Left ventricle myocardium inferior (tissue), 1 donor: ENCODE results near the gene SOCS3. TPM values are rescaled to one million over a fixed set of nuclear protein-coding genes. Genes with fewer than 3 reads are reported as not detected.

Experiments
- DNase-seq: peaks from one replicate; pipeline ENCODE4 v3.0.0-alpha.2; 2020
- H3K27ac ChIP-seq: fragments of 200-600 bp; replicated peaks from 2 replicates; pipeline ENCODE4 v1.8.0; 2021
- H3K27me3 ChIP-seq: fragments of 200-600 bp; 2 replicates; pipeline ENCODE4 v1.8.0; 2021; ENCODE audit warnings: low read depth
- H3K36me3 ChIP-seq: fragments of 200-600 bp; 2 replicates; pipeline ENCODE4 v1.8.0; 2021
- H3K4me1 ChIP-seq: fragments of 200-600 bp; 2 replicates; pipeline ENCODE4 v1.8.0; 2021
- H3K4me3 ChIP-seq: fragments of 200-600 bp; 2 replicates; pipeline ENCODE4 v1.8.0; 2021; ENCODE audit warnings: mild to moderate bottlenecking, moderate library complexity
- H3K9me3 ChIP-seq: fragments of 200-600 bp; replicated peaks from 2 replicates; pipeline ENCODE4 v1.8.0; 2021
- intact Hi-C: fragments of 100-400 bp; cut with micrococcal nuclease; formaldehyde crosslinking; loops from one replicate; pipeline ENCODE4 v1.11.0; 2022
- total RNA-seq: library from RNA; stranded (reverse); fragmentation: NEBNext Ultra II Directional; extraction: Animal tissue kit (Norgen Biotek cat#: 25700); gene quantifications from one replicate; pipeline ENCODE4 v1.2.1, GENCODE V29; 2021
- TF ChIP-seq, protein P1 (sequence below): fragments of 200-600 bp; IDR thresholded peaks from 2 replicates; pipeline ENCODE4 v1.8.0; 2021; ENCODE audit warnings: antibody characterized with exemption, mild to moderate bottlenecking, borderline replicate concordance
- donor health status: DM: no; HTN: yes; CAD: no; lungs with severe emphysema.

SOCS3 gene
- total RNA-seq, 1 donor from 2014 or later, result 9.5 TPM

DNA sequence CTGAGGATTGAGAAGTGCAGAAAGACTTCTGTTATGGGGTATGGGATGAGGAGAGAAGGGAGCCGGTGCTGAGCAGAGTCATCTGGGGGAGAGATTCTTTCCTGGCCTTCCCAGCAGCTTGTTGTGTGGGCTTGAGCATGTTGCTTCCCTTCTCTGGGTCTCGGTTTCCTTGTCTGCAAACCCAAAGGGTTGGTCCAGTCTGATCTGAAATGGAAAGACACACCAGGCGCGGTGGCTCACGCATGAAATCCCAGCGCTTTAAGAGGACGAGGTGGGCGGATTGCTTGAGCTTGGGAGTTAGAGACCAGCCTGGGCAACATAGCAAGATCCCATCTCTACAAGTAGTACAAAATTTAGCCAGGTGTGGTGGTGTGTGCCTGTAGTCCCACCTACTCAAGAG, 6.0 kb downstream of the SOCS3 start:
- H3K27ac ChIP-seq, result peak overlapping the region; percentile 95
- intact Hi-C loops, result no loop called here
- no peak for DNase-seq
- TF ChIP-seq, protein P1, sequence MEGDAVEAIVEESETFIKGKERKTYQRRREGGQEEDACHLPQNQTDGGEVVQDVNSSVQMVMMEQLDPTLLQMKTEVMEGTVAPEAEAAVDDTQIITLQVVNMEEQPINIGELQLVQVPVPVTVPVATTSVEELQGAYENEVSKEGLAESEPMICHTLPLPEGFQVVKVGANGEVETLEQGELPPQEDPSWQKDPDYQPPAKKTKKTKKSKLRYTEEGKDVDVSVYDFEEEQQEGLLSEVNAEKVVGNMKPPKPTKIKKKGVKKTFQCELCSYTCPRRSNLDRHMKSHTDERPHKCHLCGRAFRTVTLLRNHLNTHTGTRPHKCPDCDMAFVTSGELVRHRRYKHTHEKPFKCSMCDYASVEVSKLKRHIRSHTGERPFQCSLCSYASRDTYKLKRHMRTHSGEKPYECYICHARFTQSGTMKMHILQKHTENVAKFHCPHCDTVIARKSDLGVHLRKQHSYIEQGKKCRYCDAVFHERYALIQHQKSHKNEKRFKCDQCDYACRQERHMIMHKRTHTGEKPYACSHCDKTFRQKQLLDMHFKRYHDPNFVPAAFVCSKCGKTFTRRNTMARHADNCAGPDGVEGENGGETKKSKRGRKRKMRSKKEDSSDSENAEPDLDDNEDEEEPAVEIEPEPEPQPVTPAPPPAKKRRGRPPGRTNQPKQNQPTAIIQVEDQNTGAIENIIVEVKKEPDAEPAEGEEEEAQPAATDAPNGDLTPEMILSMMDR, result no peak
- peaks cover 31% of the 10 kb centered on the region for H3K36me3 ChIP-seq
- H3K27me3 ChIP-seq, result no peaks in the 10 kb centered on the region
- H3K4me1 ChIP-seq, result peaks cover 90% of the 10 kb centered on the region
- H3K4me3 ChIP-seq, result peak overlapping the region; percentile 64
- no peaks in the 10 kb centered on the region for H3K9me3 ChIP-seq

DNA sequence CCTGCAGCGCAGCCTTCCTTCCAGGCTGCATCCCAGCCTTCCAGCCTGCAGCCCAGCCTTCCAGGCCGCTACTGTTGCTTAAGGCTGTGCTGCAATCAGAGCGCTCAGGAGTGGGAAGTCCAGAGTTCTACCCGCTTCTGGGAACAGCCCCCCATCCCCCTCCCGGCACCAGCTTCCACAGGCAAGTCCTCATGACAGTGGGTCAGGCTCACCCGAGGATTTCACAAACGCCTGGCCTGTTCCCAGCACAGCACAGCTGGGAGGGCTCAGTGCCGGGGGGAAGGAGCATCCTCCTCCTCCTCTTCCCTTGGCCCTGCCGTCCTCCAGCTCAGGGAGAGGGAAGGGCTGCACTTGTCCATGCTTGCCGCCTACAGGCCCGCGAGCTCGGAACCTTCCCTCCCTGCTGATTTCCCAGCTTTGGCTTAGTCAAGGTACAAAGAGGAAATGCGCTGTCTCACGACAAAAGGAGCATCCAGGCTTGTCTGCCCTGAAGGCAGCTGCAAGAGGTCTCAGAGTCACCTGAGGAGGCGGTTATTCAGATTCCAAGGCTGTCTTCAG, 8.3 kb downstream of the SOCS3 start:
- Histone ChIP-seq H3K36me3 (peaks cover 8% of the 10 kb centered on the region), H3K4me1 (peaks cover 71% of the 10 kb centered on the region), H3K27ac (peak overlapping the region; percentile 95), H3K4me3 (no peak overlapping the region), H3K9me3 (no peaks in the 10 kb centered on the region), H3K27me3 (no peaks in the 10 kb centered on the region)
- intact Hi-C loops, result no loop called here
- DNase-seq, result peak; percentile 96
- TF ChIP-seq, protein P1, result no peak

DNA sequence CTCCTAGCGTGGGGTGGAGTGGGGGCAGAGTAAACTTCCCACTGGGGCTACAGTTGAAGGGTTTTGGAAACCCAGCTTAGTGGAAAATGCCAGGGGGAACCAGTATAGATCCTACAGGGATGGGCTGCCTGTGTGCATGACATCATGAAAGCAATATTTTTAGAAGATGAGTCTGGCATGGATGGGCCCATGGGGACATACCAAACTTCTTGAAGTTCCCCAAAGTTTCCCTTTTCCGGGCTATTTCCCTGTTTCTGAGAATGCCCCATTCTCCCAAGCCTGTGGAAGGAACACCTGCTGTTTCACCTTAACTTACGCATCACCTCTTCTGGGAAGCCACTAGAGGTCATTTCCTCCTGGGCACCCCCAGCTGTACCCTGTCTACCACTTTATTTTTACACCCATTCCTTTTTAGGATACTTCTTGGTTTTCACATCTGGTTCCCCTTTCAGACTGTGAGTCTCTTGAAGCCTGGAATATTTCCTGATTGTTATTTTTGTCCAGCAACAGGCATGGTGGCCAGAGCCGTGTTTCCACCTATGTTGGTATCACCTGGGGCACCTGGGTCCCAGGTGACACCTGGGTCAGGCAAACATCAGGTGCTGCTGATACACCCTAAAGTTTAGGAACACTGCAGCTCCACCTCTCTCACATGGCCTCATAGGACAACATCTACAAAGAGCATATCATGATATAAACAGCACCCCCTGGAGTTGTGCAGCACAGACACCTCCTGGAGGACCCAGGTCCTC, 9.8 kb downstream of the SOCS3 start:
- no peaks in the 10 kb centered on the region for H3K9me3 ChIP-seq
- peaks cover 71% of the 10 kb centered on the region for H3K4me1 ChIP-seq
- H3K36me3 ChIP-seq, result no peaks in the 10 kb centered on the region
- no peak overlapping the region for H3K27ac ChIP-seq
- intact Hi-C loops, result no loop called here
- DNase-seq, result no peak
- H3K4me3 ChIP-seq, result no peak overlapping the region
- no peaks in the 10 kb centered on the region for H3K27me3 ChIP-seq
- TF ChIP-seq, protein P1, result no peak

DNA sequence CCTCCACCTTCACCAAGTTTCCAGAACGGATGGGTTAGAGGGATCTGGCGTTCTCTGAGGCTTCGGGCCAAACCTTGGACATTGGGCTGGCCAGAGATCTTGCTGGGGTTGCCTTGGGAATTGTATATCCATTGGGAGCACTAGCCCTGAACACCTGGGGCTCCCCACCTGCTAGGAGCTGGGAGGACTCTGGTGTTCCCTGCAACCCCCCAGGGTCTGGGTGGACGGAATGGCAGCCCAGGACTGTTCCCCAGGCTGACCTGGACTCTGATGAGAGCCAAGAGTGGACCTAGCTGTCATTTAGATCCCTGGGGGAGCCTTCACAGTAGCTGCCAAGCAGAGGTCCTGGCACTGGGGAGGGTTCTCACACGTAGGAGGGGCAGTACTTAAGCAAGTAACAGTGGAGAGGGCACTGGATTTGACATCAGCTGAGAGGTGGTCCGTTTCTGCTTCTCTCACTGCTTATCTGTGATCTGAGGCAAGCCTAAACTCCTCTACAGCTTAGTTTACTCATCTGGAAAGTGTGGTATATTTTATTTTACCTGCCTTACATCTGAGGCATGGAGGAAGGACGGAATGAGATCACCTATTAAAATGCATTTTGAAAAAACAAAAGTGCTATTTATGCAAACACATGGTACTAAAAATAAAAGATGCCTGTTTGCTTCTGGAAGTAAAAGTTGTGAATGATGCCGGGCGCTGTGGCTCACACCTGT, 11.7 kb downstream of the SOCS3 start:
- H3K4me3 ChIP-seq, result no peak overlapping the region
- H3K27me3 ChIP-seq, result no peaks in the 10 kb centered on the region
- no peak overlapping the region for H3K27ac ChIP-seq
- intact Hi-C loops, result no loop called here
- H3K4me1 ChIP-seq, result peaks cover 71% of the 10 kb centered on the region
- no peaks in the 10 kb centered on the region for H3K36me3 ChIP-seq
- no peaks in the 10 kb centered on the region for H3K9me3 ChIP-seq
- TF ChIP-seq, protein P1, result no peak
- no peak for DNase-seq

DNA sequence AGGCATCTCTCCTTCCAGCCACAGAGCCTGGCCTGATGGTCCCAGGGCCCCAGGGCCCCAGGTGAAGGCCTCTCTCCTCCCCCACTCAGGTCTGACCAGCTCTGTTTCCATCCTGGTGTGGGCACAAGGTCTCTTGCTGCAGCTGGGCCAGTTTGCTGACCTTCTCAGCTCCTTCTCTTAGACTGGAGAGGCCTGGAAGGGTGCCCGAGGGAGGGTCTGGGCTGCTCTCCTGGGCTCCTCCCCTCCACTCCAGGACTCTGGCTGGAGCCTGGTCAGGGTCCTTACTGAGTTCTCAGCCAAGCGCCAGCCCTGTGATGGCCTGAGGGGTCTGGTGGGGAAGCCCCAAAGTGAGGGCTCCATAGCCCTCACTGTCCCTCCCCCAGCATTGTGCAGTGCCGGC, 12.4 kb downstream of the SOCS3 start:
- Histone ChIP-seq H3K9me3 (no peaks in the 10 kb centered on the region), H3K4me3 (no peak overlapping the region), H3K36me3 (no peaks in the 10 kb centered on the region), H3K27me3 (no peaks in the 10 kb centered on the region), H3K27ac (no peak overlapping the region), H3K4me1 (peaks cover 73% of the 10 kb centered on the region)
- DNase-seq, result no peak
- TF ChIP-seq, protein P1, result no peak
- intact Hi-C loops, result no loop called here
